GM10847 (cell line): Measurements from ENCODE around the gene GPR42.

Source experiments
- POLR2A ChIP-seq: IDR thresholded peaks from 2 replicates; pipeline ENCODE4 v1.6.1; 2011; ENCODE audit not compliant: insufficient read length; ENCODE audit errors: extremely low read depth

GPR42 gene

GRCh38 chr19:35397064-35397463, 26.2 kb downstream of the GPR42 start:
- TF ChIP-seq POLR2A = no peak

DNA sequence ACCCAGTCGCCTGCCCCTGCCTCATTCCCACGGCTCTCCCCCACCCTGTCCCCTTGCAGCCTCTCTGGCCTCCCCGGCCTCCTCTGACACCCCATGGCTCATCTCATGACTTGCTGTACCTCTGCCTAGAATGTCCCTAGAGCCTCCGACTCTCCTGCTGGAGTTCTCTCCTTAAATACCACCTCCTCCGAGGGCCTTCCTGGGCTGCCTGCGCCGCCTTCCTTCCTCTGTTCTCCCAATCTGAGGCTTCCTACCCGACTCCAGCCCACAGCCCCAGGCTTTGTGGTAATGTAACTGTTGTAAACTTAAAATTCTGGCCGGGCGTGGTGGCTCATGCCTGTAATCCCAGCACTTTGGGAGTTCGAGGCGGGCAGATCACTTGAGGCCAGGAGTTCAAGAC, 27.7 kb downstream of the GPR42 start:
- TF ChIP-seq POLR2A = no peak

DNA sequence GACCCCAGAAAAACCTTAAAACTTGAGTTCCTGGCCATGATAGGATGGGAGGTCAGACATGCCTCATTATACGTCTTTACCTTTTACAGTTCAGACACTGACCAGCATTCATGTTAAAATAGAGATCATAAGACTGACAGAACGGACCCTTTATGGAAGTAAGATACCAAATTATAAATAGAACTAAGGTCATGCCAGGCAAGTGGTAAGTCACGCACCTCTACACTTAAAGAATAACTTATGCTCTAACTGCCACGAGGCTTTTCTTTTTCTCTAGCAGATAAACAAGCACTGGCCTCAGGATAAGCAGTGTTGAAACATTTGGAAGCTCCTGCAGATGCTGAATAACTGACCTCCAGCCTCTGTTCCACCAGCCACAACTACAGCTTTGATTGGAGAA, 28.4 kb downstream of the GPR42 start:
- no peak for TF ChIP-seq POLR2A

DNA sequence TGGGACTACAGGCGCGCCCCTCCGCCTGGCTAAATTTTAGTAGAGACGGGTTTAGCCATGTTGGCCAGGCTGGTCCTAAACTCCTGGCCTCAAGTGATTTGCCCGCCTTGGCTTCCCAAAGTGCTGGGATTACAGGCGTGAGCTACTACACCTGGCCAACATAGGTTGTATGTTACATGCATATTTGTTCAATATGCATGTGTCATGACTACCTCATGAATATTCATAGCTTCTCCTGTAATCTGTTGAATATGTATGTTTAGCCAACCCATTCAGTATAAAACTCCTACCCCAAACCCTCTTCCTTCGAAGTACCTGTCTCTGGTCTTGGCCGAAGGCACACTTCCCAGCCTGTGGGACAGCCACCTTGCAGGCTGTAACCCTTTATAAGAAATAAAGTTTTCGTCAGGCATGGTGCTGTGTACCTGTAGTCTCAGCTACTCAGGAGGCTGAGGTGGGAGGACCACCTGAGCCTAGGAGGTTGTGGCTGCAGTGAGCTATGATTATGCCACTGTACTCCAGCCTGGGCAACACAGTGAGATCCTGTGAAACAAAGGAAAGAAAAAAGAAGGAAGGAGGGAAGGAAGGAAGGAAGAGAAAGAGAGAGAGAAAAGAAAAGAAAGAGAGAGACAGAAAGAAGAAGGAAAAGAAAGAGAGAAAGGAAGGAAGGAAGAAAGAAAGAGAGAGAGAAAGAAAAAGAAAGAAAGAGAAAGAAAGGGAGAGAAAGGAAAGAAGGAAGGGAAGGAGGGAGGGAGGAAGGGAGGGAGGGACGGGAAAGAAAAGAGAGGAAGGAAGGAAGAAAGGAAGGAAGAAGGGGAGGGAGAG, 29.3 kb downstream of the GPR42 start:
- TF ChIP-seq POLR2A = no peak

- TF ChIP-seq POLR2A = no peak
These were observed 29.9 kb downstream of the GPR42 start for GRCh38 chr19:35400773-35401100.

- TF ChIP-seq POLR2A = no peak
These were observed 32.4 kb downstream of the GPR42 start for GRCh38 chr19:35403116-35403760.

GRCh38 chr19:35404879-35405622, 34.2 kb downstream of the GPR42 start:
- no peak for TF ChIP-seq POLR2A

DNA sequence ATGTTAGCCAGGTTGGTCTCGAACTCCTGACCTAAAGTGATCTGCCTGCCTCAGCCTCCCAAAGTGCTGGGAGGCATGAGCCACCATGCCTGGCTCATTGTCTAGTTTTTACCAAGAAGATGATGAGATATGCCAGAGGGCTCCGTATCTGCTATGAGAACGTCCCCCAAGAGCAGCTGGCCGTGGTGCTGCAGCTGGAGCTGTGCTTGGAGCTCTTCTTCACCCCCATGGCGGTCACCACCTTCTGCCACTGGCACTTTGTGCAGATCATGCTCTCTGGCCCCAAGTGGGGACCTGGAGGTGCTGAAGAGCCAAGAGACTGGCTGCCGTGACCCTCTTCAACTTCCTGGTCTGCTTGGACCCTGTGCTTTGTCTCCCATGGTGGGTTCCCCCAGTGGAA, 36.8 kb downstream of the GPR42 start:
- TF ChIP-seq POLR2A = no peak

DNA sequence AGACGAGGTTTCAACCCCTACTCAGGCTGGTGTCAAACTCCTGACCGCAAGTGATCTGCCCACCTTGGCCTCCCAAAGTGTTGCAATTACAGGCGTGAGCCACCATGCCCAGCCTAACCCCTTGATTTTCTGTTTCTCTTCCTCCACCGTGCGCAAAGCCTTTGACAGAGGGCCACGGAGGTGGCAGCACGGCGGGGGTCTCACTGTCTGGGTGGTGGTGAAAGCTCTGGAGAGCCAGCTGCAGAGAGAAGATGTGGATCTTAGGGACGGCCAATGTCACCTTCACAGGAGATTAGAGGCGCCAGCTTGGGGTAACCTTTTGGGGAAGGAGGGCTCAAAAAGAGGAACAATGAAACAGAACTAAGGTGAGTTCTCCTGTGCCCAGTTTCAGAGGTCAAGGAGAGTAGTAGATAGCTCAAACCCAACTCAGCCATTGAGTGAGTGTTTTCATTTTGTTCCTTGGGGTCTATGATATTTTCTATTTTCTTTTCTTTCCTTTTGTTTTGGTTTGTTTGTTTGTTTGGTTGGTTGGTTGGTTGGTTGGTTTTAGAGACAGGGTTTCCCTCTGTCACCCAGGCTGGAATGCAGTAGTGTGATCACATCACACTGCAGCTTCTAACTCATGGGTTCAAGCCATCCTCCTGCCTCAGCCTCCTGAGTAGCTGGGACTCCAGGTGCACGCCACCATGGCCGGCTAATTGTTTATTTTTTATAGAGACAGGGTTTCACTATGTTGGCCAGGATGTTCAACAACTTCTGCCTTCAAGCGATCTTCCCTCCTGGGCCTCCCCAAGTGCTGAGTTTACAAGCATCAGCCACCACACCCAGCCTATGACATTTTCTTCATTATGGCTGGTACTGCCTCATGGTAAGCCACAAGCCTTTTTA, 37.7 kb downstream of the GPR42 start:
- TF ChIP-seq POLR2A = no peak

DNA sequence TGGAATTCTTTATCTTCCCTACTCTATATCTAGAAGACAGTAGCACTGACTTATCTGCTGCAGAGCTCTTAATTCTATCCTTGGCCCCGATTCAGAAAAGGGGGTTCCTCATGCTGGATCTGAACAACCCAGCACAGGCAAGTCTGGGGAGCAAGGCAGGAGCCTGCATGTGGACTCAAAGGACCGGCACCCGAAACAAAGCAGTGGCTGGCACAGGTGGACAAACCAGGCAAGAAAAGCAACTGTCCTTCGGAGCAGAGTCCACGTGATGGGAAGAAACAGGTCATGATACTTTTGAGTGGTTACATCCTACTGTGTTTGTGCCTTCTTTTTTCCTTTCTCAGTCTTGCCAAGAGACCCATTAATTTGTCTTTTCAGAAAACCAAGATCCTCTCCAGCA, 38.3 kb downstream of the GPR42 start:
- TF ChIP-seq POLR2A = no peak

- TF ChIP-seq POLR2A = no peak
These were observed 39.6 kb downstream of the GPR42 start for GRCh38 chr19:35410487-35410886.

- no peak for TF ChIP-seq POLR2A
These were observed 43.6 kb downstream of the GPR42 start for GRCh38 chr19:35414442-35414841.

GRCh38 chr19:35416331-35416730, 45.5 kb downstream of the GPR42 start:
- no peak for TF ChIP-seq POLR2A

DNA sequence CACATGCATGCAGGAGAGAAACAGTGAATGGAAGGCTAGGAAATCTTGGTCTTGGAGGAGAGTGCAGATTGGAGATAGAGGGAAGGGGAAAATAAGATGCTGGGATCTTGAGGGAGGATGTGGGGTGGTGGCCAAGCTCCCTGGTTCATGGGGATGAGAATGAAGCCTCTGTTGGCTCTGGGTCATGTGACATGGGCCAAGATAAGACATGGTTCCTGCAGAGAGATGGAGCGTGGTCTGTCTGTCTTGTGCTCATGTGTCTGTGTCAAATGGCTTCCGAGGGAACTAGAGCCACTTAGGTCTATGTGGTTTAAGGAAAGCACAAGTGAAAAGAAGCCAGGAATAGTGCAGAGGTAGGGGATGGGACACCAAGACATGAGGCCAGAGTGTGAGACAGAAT, 46.4 kb downstream of the GPR42 start:
- no peak for TF ChIP-seq POLR2A
